KMS-11 (cell line): ENCODE results near the gene SEC24A.
"Not testable (repeated sequence)": the region's sequence is repeated elsewhere in the genome, so short reads cannot be mapped to it uniquely, and the experiment has no call there.

ENCODE experiments used
- H2AFZ ChIP-seq: fragments of 200-600 bp; sonication (generic); 2 replicates; pipeline ENCODE4 v1.6.1; 2016; ENCODE audit warnings: antibody characterized with exemption, mixed run types, low read depth
- H3K27ac ChIP-seq: fragments of 200-600 bp; sonication (generic); 2 replicates; pipeline ENCODE4 v1.6.1; 2016; ENCODE audit warnings: mild to moderate bottlenecking, mixed run types
- H3K27me3 ChIP-seq: fragments of 200-600 bp; sonication (generic); 2 replicates; pipeline ENCODE4 v1.6.1; 2017; ENCODE audit warnings: mild to moderate bottlenecking, low read depth, mixed run types, moderate library complexity; ENCODE audit not compliant: insufficient read depth
- H3K36me3 ChIP-seq: fragments of 200-600 bp; sonication (generic); 2 replicates; pipeline ENCODE4 v1.6.1; 2017; ENCODE audit warnings: mild to moderate bottlenecking, mixed run types; ENCODE audit not compliant: insufficient read depth
- H3K4me1 ChIP-seq: fragments of 200-600 bp; sonication (generic); 2 replicates; pipeline ENCODE4 v1.6.1; 2016; ENCODE audit warnings: mild to moderate bottlenecking, low read depth, mixed run types; ENCODE audit not compliant: poor library complexity, severe bottlenecking
- H3K4me2 ChIP-seq: fragments of 200-600 bp; sonication (generic); 2 replicates; pipeline ENCODE4 v1.7.0; 2016; ENCODE audit warnings: mild to moderate bottlenecking, mixed run types
- H3K4me3 ChIP-seq: fragments of 200-600 bp; sonication (generic); IDR thresholded peaks from 2 replicates; pipeline ENCODE4 v1.6.1; 2017; ENCODE audit warnings: low read depth, low read length, mixed read lengths; ENCODE audit not compliant: insufficient read depth
- H3K79me2 ChIP-seq: fragments of 200-600 bp; sonication (generic); 2 replicates; pipeline ENCODE4 v1.6.1; 2016; ENCODE audit warnings: low read depth, mixed run types; ENCODE audit not compliant: insufficient read depth
- H3K9ac ChIP-seq: fragments of 200-600 bp; sonication (generic); 2 replicates; pipeline ENCODE4 v1.6.1; 2016; ENCODE audit warnings: mild to moderate bottlenecking, mixed run types
- H4K20me1 ChIP-seq: fragments of 200-600 bp; sonication (generic); 2 replicates; pipeline ENCODE4 v1.6.1; 2016; ENCODE audit warnings: mild to moderate bottlenecking, mixed run types; ENCODE audit not compliant: insufficient read depth
- CTCF ChIP-seq: fragments of 200-600 bp; sonication (generic); conservative IDR thresholded peaks from 2 replicates; pipeline ENCODE4 v1.6.1; 2017; ENCODE audit warnings: low read depth, mild to moderate bottlenecking, antibody characterized with exemption, low read length, moderate library complexity, mixed read lengths

The SEC24A gene

DNA sequence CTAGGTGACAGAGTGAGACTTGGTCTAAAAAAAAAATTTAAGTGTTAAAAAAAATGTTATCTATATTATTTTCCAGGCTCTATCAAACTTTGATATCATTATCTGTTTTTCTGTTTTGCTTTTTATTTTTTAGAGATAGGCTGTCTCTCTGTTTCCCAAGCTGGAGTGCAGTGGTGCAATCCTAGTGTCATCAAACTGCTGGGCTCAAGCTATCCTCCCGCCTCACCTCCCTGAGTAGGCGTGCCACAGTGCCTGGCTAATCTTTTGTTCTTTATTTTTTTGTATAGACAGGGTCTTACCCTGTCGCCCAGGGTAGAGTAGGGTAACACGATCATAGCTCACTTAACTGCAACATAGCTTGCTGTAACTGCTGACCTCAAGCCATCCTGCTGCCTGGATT, 14.4 kb downstream of the SEC24A start:
- Histone ChIP-seq H2AFZ (no peak overlapping the region), H3K36me3 (no peaks in the 10 kb centered on the region), H3K9ac (no peak overlapping the region), H3K27me3 (no peaks in the 10 kb centered on the region), H3K4me1 (peaks cover 7% of the 10 kb centered on the region), H3K4me2 (no peak overlapping the region), H3K27ac (no peak overlapping the region), H4K20me1 (no peaks in the 10 kb centered on the region), H3K4me3 (no peak overlapping the region), H3K79me2 (peaks cover 32% of the 10 kb centered on the region)
- no peak for TF ChIP-seq CTCF

- no peak overlapping the region for H3K4me3 ChIP-seq
- H3K36me3 ChIP-seq: no peaks in the 10 kb centered on the region
- H3K27ac ChIP-seq: no peak overlapping the region
- no peak overlapping the region for H3K4me2 ChIP-seq
- no peak overlapping the region for H3K9ac ChIP-seq
- H4K20me1 ChIP-seq: no peaks in the 10 kb centered on the region
- H3K79me2 ChIP-seq: peaks cover 21% of the 10 kb centered on the region
- H3K4me1 ChIP-seq: peaks cover 7% of the 10 kb centered on the region
- H2AFZ ChIP-seq: no peak overlapping the region
- no peak for TF ChIP-seq CTCF
- H3K27me3 ChIP-seq: no peaks in the 10 kb centered on the region
Measured at GRCh38 chr5:134664448-134664847, 15.9 kb downstream of the SEC24A start.

- H3K4me2 ChIP-seq, H3K36me3 ChIP-seq, H3K4me3 ChIP-seq, H3K4me1 ChIP-seq, H2AFZ ChIP-seq, H3K9ac ChIP-seq, H3K27me3 ChIP-seq, H3K27ac ChIP-seq, H4K20me1 ChIP-seq, H3K79me2 ChIP-seq: not testable (repeated sequence)
Measured at GRCh38 chr5:134673546-134673945, 25.0 kb downstream of the SEC24A start.

DNA sequence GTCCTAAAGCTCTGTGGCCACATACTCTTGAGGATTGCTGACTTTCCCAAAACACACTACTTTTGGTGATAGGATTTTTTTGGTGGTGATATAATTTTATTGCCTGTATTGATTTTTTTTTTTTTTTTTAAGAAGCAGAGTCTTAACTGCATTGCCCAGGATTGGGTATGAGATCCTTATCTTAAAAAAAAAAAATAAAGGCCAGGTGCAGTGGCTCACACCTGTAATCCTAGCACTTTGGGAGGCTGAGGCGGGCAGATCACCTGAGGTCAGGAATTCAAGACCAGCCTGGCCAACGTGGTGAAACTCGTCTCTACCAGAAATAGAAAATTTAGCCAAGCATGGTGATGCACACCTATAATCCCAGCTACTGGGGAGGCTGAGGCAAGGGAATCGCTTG, 28.8 kb downstream of the SEC24A start:
- not testable (repeated sequence) for H3K36me3 ChIP-seq, H3K79me2 ChIP-seq, H3K9ac ChIP-seq, H3K4me2 ChIP-seq, H4K20me1 ChIP-seq, H3K4me3 ChIP-seq, H3K27me3 ChIP-seq, H3K4me1 ChIP-seq, H3K27ac ChIP-seq, H2AFZ ChIP-seq

GRCh38 chr5:134690144-134690543, 41.6 kb downstream of the SEC24A start:
- H3K36me3 ChIP-seq, H3K79me2 ChIP-seq, H3K9ac ChIP-seq, H4K20me1 ChIP-seq, H2AFZ ChIP-seq, H3K4me2 ChIP-seq, H3K4me3 ChIP-seq, H3K27me3 ChIP-seq, H3K4me1 ChIP-seq, H3K27ac ChIP-seq: not testable (repeated sequence)

DNA sequence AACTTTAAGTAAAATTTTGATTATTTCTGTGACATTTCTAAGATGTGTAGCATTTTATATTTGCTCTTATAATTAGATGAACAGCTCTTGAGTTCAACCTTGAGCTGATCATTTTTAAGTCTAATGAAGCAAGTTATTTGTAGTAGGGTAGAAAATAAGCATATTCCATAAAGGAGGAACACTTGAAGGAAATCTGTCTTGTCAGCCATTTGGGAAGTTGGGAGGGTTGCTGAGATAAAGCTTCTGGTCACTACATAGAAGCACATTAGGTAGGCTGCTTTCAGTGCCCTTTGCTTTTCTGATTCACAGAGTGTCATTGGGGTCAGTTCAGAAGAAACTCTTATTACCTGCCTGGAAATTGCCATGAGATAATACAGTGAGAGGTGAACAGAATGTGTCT, 44.1 kb downstream of the SEC24A start:
- Histone ChIP-seq H3K79me2 (no peaks in the 10 kb centered on the region), H3K9ac (no peak overlapping the region), H4K20me1 (no peaks in the 10 kb centered on the region)

More for the DNA sequence above, 44.1 kb downstream of the SEC24A start:
- Histone ChIP-seq H2AFZ (no peak overlapping the region), H3K4me3 (no peak overlapping the region), H3K4me1 (no peaks in the 10 kb centered on the region), H3K27me3 (no peaks in the 10 kb centered on the region), H3K36me3 (no peaks in the 10 kb centered on the region; the same call in 1 of the 2 replicates), H3K4me2 (no peak overlapping the region), H3K27ac (no peak overlapping the region)
- no peak for TF ChIP-seq CTCF
